HUES64 (cell line): ENCODE data around the gene CTSD.

ENCODE experiments used
- H3K27ac ChIP-seq: 2 replicates; pipeline ENCODE4 v1.7.0; 2013; ENCODE audit warnings: low read depth, low read length, inconsistent platforms
- H3K27me3 ChIP-seq: 2 replicates; pipeline ENCODE4 v1.6.1; 2013; ENCODE audit warnings: mild to moderate bottlenecking, low read length; ENCODE audit not compliant: insufficient read depth
- H3K36me3 ChIP-seq: 2 replicates; pipeline ENCODE4 v1.6.1; 2013; ENCODE audit warnings: mild to moderate bottlenecking, low read length; ENCODE audit not compliant: insufficient read depth
- H3K4me1 ChIP-seq: 2 replicates; pipeline ENCODE4 v1.6.1; 2013; ENCODE audit warnings: mild to moderate bottlenecking, low read length, moderate library complexity; ENCODE audit not compliant: insufficient read depth
- H3K4me3 ChIP-seq: 2 replicates; pipeline ENCODE4 v1.5.1; 2013; ENCODE audit warnings: mild to moderate bottlenecking, low read length, moderate library complexity
- H3K9ac ChIP-seq: 2 replicates; pipeline ENCODE4 v1.6.1; 2013; ENCODE audit warnings: mild to moderate bottlenecking, low read depth, low read length
- H3K9me3 ChIP-seq: 2 replicates; pipeline ENCODE4 v1.6.1; 2013; ENCODE audit warnings: low read depth, low read length; ENCODE audit not compliant: insufficient read depth
- WGBS: fragments of 150-250, 120-280 bp; methylation state at CpG from one replicate; pipeline ENCODE4 v1.1.7; 2013; ENCODE audit warnings: missing lambda C conversion rate; 5-methylcytosine and 5-hydroxymethylcytosine counted together

Gene CTSD

GRCh38 chr11:1766719-1767398 lies 3.1 kb upstream of the CTSD start:
- Histone ChIP-seq H3K9ac (no peak overlapping the region), H3K27me3 (peaks cover 3% of the 10 kb centered on the region; the same call in 1 of the 2 replicates), H3K4me3 (no peak overlapping the region), H3K4me1 (peaks cover 4% of the 10 kb centered on the region), H3K9me3 (no peaks in the 10 kb centered on the region), H3K27ac (no peak overlapping the region), H3K36me3 (no peaks in the 10 kb centered on the region)
- 96% methylated on average over 22 of the region's 22 CpGs for WGBS

GRCh38 chr11:1765871-1766718 lies 2.4 kb upstream of the CTSD start:
- Histone ChIP-seq H3K27ac (no peak overlapping the region), H3K27me3 (peaks cover 3% of the 10 kb centered on the region; the same call in 1 of the 2 replicates), H3K4me1 (peaks cover 3% of the 10 kb centered on the region; the same call in 1 of the 2 replicates), H3K36me3 (peaks cover 3% of the 10 kb centered on the region; the same call in 1 of the 2 replicates), H3K9ac (no peak overlapping the region), H3K4me3 (no peak overlapping the region), H3K9me3 (no peaks in the 10 kb centered on the region)
- 90% methylated on average over 28 of the region's 28 CpGs for whole genome bisulfite sequencing

GRCh38 chr11:1763336-1763795 lies 361 bp downstream of the CTSD start:
- no peak overlapping the region for H3K27ac ChIP-seq
- H3K9ac ChIP-seq: peak overlapping the region; percentile 87
- H3K27me3 ChIP-seq: peaks cover 3% of the 10 kb centered on the region; the same call in 1 of the 2 replicates
- peak overlapping the region; percentile 80 for H3K4me3 ChIP-seq
- WGBS: 3% methylated on average over 32 of the region's 32 CpGs
- H3K9me3 ChIP-seq: no peaks in the 10 kb centered on the region
- H3K4me1 ChIP-seq: peaks cover 3% of the 10 kb centered on the region; the same call in 1 of the 2 replicates
- peaks cover 10% of the 10 kb centered on the region for H3K36me3 ChIP-seq

GRCh38 chr11:1762537-1763302 lies 1.0 kb downstream of the CTSD start:
- WGBS: 69% methylated on average over 16 of the region's 16 CpGs
- Histone ChIP-seq H3K9me3 (no peaks in the 10 kb centered on the region), H3K4me3 (peak overlapping the region; percentile 80), H3K36me3 (peaks cover 10% of the 10 kb centered on the region), H3K4me1 (peaks cover 3% of the 10 kb centered on the region; the same call in 1 of the 2 replicates), H3K9ac (peak overlapping the region; percentile 87), H3K27ac (no peak overlapping the region), H3K27me3 (peaks cover 3% of the 10 kb centered on the region; the same call in 1 of the 2 replicates)

- peaks cover 15% of the 10 kb centered on the region for H3K36me3 ChIP-seq
- no peak overlapping the region for H3K27ac ChIP-seq
- 93% methylated on average over 12 of the region's 12 CpGs for WGBS
Measured at GRCh38 chr11:1761857-1762536, 1.7 kb downstream of the CTSD start.

GRCh38 chr11:1761110-1761856 lies 2.4 kb downstream of the CTSD start:
- Histone ChIP-seq H3K4me3 (no peak overlapping the region), H3K27ac (no peak overlapping the region), H3K4me1 (peaks cover 3% of the 10 kb centered on the region; the same call in 1 of the 2 replicates), H3K36me3 (peaks cover 20% of the 10 kb centered on the region), H3K9me3 (no peaks in the 10 kb centered on the region), H3K9ac (no peak overlapping the region), H3K27me3 (peaks cover 3% of the 10 kb centered on the region; the same call in 1 of the 2 replicates)
- 94% methylated on average over 28 of the region's 28 CpGs for WGBS

More at GRCh38 chr11:1761857-1762536, 1.7 kb downstream of the CTSD start:
- peaks cover 3% of the 10 kb centered on the region; the same call in 1 of the 2 replicates for H3K27me3 ChIP-seq
- peaks cover 3% of the 10 kb centered on the region; the same call in 1 of the 2 replicates for H3K4me1 ChIP-seq
- no peak overlapping the region for H3K9ac ChIP-seq
- H3K9me3 ChIP-seq: no peaks in the 10 kb centered on the region
- H3K4me3 ChIP-seq: no peak overlapping the region

- Histone ChIP-seq H3K27me3 (peaks cover 3% of the 10 kb centered on the region; the same call in 1 of the 2 replicates), H3K4me1 (peaks cover 3% of the 10 kb centered on the region; the same call in 1 of the 2 replicates), H3K9me3 (no peaks in the 10 kb centered on the region), H3K27ac (no peak overlapping the region), H3K9ac (no peak overlapping the region), H3K4me3 (no peak overlapping the region), H3K36me3 (peaks cover 20% of the 10 kb centered on the region)
- WGBS: 92% methylated on average over 23 of the region's 23 CpGs
Measured at GRCh38 chr11:1760351-1761109, 3.2 kb downstream of the CTSD start.

GRCh38 chr11:1759851-1760220 lies 3.9 kb downstream of the CTSD start:
- Histone ChIP-seq H3K27ac (no peak overlapping the region), H3K9me3 (no peaks in the 10 kb centered on the region), H3K27me3 (peaks cover 3% of the 10 kb centered on the region; the same call in 1 of the 2 replicates), H3K4me3 (no peak overlapping the region), H3K36me3 (peaks cover 24% of the 10 kb centered on the region), H3K4me1 (peaks cover 3% of the 10 kb centered on the region; the same call in 1 of the 2 replicates), H3K9ac (no peak overlapping the region)
- 93% methylated on average over 5 of the region's 5 CpGs for WGBS

- no peak overlapping the region for H3K4me3 ChIP-seq
- peaks cover under 1% of the 10 kb centered on the region; the same call in 1 of the 2 replicates for H3K4me1 ChIP-seq
- H3K9ac ChIP-seq: no peak overlapping the region
- no peak overlapping the region for H3K27ac ChIP-seq
- no peaks in the 10 kb centered on the region for H3K9me3 ChIP-seq
- peaks cover 24% of the 10 kb centered on the region for H3K36me3 ChIP-seq
- H3K27me3 ChIP-seq: peaks cover under 1% of the 10 kb centered on the region; the same call in 1 of the 2 replicates
- 95% methylated on average over 23 of the region's 23 CpGs for WGBS
Measured at GRCh38 chr11:1759151-1759850, 4.4 kb downstream of the CTSD start.
